GM23248 (cell line): ENCODE measurements around the gene LUZP1. TPM values are rescaled to one million over a fixed set of nuclear protein-coding genes. Genes with fewer than 3 reads are reported as not detected.

Experiments
- DNase-seq: peaks from one replicate; pipeline ENCODE4 v3.0.0-alpha.2; 2015
- H2AFZ ChIP-seq: fragments of 200-600 bp; sonication (generic); 2 replicates; pipeline ENCODE4 v1.6.1; 2016; ENCODE audit warnings: antibody characterized with exemption
- H3F3A ChIP-seq: fragments of 200-600 bp; sonication (generic); 2 replicates; pipeline ENCODE4 v1.6.1; 2016; ENCODE audit warnings: mild to moderate bottlenecking, antibody characterized with exemption, mixed run types; ENCODE audit not compliant: insufficient read depth
- H3K27ac ChIP-seq: fragments of 200-600 bp; sonication (generic); 2 replicates; pipeline ENCODE4 v1.5.1; 2016; ENCODE audit warnings: mild to moderate bottlenecking
- H3K27me3 ChIP-seq: fragments of 200-600 bp; sonication (generic); replicated peaks from 2 replicates; pipeline ENCODE4 v1.6.1; 2016; ENCODE audit warnings: mild to moderate bottlenecking; ENCODE audit not compliant: insufficient read depth
- H3K36me3 ChIP-seq: fragments of 200-600 bp; sonication (generic); 2 replicates; pipeline ENCODE4 v1.6.1; 2016; ENCODE audit warnings: low read depth, mild to moderate bottlenecking
- H3K4me1 ChIP-seq: fragments of 200-600 bp; sonication (generic); 2 replicates; pipeline ENCODE4 v1.6.1; 2016; ENCODE audit warnings: mild to moderate bottlenecking; ENCODE audit not compliant: insufficient read depth
- H3K4me2 ChIP-seq: fragments of 200-600 bp; sonication (generic); one replicate; pipeline ENCODE4 v1.6.1; 2016; ENCODE audit warnings: mild to moderate bottlenecking; ENCODE audit not compliant: unreplicated experiment
- H3K4me3 ChIP-seq: fragments of 200-600 bp; sonication (generic); 2 replicates; pipeline ENCODE4 v1.5.1; 2016; ENCODE audit warnings: mild to moderate bottlenecking
- H3K79me2 ChIP-seq: fragments of 200-600 bp; sonication (generic); 2 replicates; pipeline ENCODE4 v1.6.1; 2016; ENCODE audit warnings: mild to moderate bottlenecking; ENCODE audit not compliant: insufficient read depth
- H3K9ac ChIP-seq: fragments of 200-600 bp; sonication (generic); 2 replicates; pipeline ENCODE4 v1.6.1; 2016; ENCODE audit warnings: mild to moderate bottlenecking
- H3K9me2 ChIP-seq: fragments of 200-600 bp; sonication (generic); 2 replicates; pipeline ENCODE4 v1.6.1; 2016; ENCODE audit warnings: mixed run types, mild to moderate bottlenecking, moderate library complexity; ENCODE audit not compliant: insufficient read depth
- H3K9me3 ChIP-seq: fragments of 200-600 bp; sonication (generic); one replicate; pipeline ENCODE4 v1.6.1; 2017; ENCODE audit warnings: low read depth
- H4K20me1 ChIP-seq: fragments of 200-600 bp; sonication (generic); 2 replicates; pipeline ENCODE4 v1.6.0; 2016; ENCODE audit not compliant: insufficient read depth
- EZH2 ChIP-seq: fragments of 200-600 bp; sonication (generic); IDR thresholded peaks from 2 replicates; pipeline ENCODE4 v1.6.1; 2018; ENCODE audit warnings: antibody characterized with exemption, mild to moderate bottlenecking; ENCODE audit not compliant: insufficient read depth, poor library complexity, severe bottlenecking
- EZH2phosphoT487 ChIP-seq: fragments of 200-600 bp; sonication (generic); IDR thresholded peaks from 2 replicates; pipeline ENCODE4 v1.6.1; 2018; ENCODE audit warnings: antibody characterized with exemption, moderate library complexity, mild to moderate bottlenecking, low read depth; ENCODE audit not compliant: insufficient read depth
- WGBS, 2 experiments: methylation state at CpG; one replicate each; pipeline ENCODE4 v1.1.6; 2015 to 2017; ENCODE audit warnings: low lambda C conversion rate in 2 of 2, low coverage in 1 of 2; ENCODE audit errors: missing lambda C conversion rate in 2 of 2; 5-methylcytosine and 5-hydroxymethylcytosine counted together
- in situ Hi-C: fragments of 300-500 bp; cut with MboI; formaldehyde crosslinking; loops from 2 replicates; pipeline ENCODE4 v1.15.0; 2020
- polyA plus RNA-seq: library from polyadenylated mRNA; unstranded; fragments of >200 nt; fragmentation: Nextera tagmentation; extraction: Ambion mirVana; gene quantifications from 2 replicates; pipeline ENCODE4 v1.2.1, GENCODE V29; 2016
- total RNA-seq: library from RNA; depleted of rRNA; stranded (reverse); fragments of >200 nt; shearing (Covaris generic); gene quantifications from 2 replicates; pipeline ENCODE4 v1.2.3, GENCODE V29; 2014

The LUZP1 gene
- total and polyA plus RNA-seq, 2 experiments from 2014 or later: 28.1 to 52.2 TPM

- Histone ChIP-seq H3F3A (peaks cover 15% of the 10 kb centered on the region; the same call in 1 of the 2 replicates), H3K9ac (no peak overlapping the region), H2AFZ (no peak overlapping the region), H3K4me2 (peak overlapping the region; percentile 5), H3K4me3 (no peak overlapping the region), H3K9me3 (no peaks in the 10 kb centered on the region), H3K4me1 (peaks cover 33% of the 10 kb centered on the region), H3K79me2 (peaks cover 100% of the 10 kb centered on the region), H3K27ac (peak overlapping the region; percentile 4; the same call in 1 of the 2 replicates), H3K36me3 (no peaks in the 10 kb centered on the region), H3K27me3 (no peaks in the 10 kb centered on the region), H3K9me2 (no peaks in the 10 kb centered on the region), H4K20me1 (peaks cover 14% of the 10 kb centered on the region; the same call in 1 of the 2 replicates)
- peak; percentile 66 for DNase-seq
- WGBS, 2 experiments: 77 to 78% methylated on average over 3 of the region's 3 CpGs
- TF ChIP-seq EZH2 (no peak), EZH2phosphoT487 (no peak)
- in situ Hi-C loops: no loop called here
These were observed 41.9 kb downstream of the LUZP1 start for GRCh38 chr1:23126801-23127200.

- TF ChIP-seq EZH2 (no peak), EZH2phosphoT487 (no peak)
These were observed 42.5 kb downstream of the LUZP1 start for GRCh38 chr1:23126200-23126599.

GRCh38 chr1:23125489-23125888, 43.2 kb downstream of the LUZP1 start:
- Histone ChIP-seq H3K4me2 (no peak overlapping the region), H4K20me1 (peaks cover 14% of the 10 kb centered on the region; the same call in 1 of the 2 replicates), H3K27me3 (no peaks in the 10 kb centered on the region), H3K9me3 (no peaks in the 10 kb centered on the region), H3F3A (0 out of 2 replicates have a peak, but pooled peaks cover 14% of the 10 kb centered on the region), H3K79me2 (peaks cover 100% of the 10 kb centered on the region), H3K9ac (no peak overlapping the region), H2AFZ (no peak overlapping the region), H3K36me3 (no peaks in the 10 kb centered on the region), H3K4me1 (peaks cover 27% of the 10 kb centered on the region), H3K4me3 (no peak overlapping the region), H3K9me2 (no peaks in the 10 kb centered on the region), H3K27ac (no peak overlapping the region)
- no peak for DNase-seq
- 96 to 99% methylated on average over 4 of the region's 4 CpGs for WGBS, 2 experiments
- in situ Hi-C loops: no loop called here
- no peak for TF ChIP-seq EZH2
- TF ChIP-seq EZH2phosphoT487: no peak

More at GRCh38 chr1:23126200-23126599, 42.5 kb downstream of the LUZP1 start:
- Histone ChIP-seq H3K79me2 (peaks cover 100% of the 10 kb centered on the region), H3K9ac (no peak overlapping the region), H3K4me2 (no peak overlapping the region), H3K4me3 (no peak overlapping the region), H3K4me1 (peaks cover 27% of the 10 kb centered on the region), H2AFZ (no peak overlapping the region), H3K9me3 (no peaks in the 10 kb centered on the region), H3K36me3 (no peaks in the 10 kb centered on the region), H4K20me1 (peaks cover 14% of the 10 kb centered on the region; the same call in 1 of the 2 replicates), H3F3A (0 out of 2 replicates have a peak, but pooled peaks cover 14% of the 10 kb centered on the region), H3K27ac (peak overlapping the region; percentile 4; the same call in 1 of the 2 replicates), H3K27me3 (no peaks in the 10 kb centered on the region), H3K9me2 (no peaks in the 10 kb centered on the region)
- WGBS, 2 experiments: 50 to 56% methylated on average over 1 of the region's 1 CpG
- no peak for DNase-seq
- in situ Hi-C loops: no loop called here

GRCh38 chr1:23124259-23125026, 44.2 kb downstream of the LUZP1 start:
- peaks cover 25% of the 10 kb centered on the region for H3K4me1 ChIP-seq
- H3K36me3 ChIP-seq: no peaks in the 10 kb centered on the region
- no peak for DNase-seq
- 78 to 82% methylated on average over 4 of the region's 4 CpGs for WGBS, 2 experiments
- no peaks in the 10 kb centered on the region for H3K27me3 ChIP-seq
- no peaks in the 10 kb centered on the region for H3K9me3 ChIP-seq
- no peaks in the 10 kb centered on the region for H3K9me2 ChIP-seq
- TF ChIP-seq EZH2 (no peak), EZH2phosphoT487 (no peak)
- no peak overlapping the region for H3K4me3 ChIP-seq
- no peak overlapping the region for H3K27ac ChIP-seq
- in situ Hi-C loops: no loop called here
- 0 out of 2 replicates have a peak, but pooled peaks cover 14% of the 10 kb centered on the region for H3F3A ChIP-seq
- H3K79me2 ChIP-seq: peaks cover 100% of the 10 kb centered on the region
- no peak overlapping the region for H3K9ac ChIP-seq
- H2AFZ ChIP-seq: no peak overlapping the region
- H4K20me1 ChIP-seq: peaks cover 10% of the 10 kb centered on the region; the same call in 1 of the 2 replicates
- no peak overlapping the region for H3K4me2 ChIP-seq
